Measurements from ENCODE around the gene SORCS2. TPM values are rescaled to one million over a fixed set of nuclear protein-coding genes. Genes with fewer than 3 reads are reported as not detected.

Gene SORCS2
- total RNA-seq, 1 donor from 2014 or later = 13.8 TPM

DNA sequence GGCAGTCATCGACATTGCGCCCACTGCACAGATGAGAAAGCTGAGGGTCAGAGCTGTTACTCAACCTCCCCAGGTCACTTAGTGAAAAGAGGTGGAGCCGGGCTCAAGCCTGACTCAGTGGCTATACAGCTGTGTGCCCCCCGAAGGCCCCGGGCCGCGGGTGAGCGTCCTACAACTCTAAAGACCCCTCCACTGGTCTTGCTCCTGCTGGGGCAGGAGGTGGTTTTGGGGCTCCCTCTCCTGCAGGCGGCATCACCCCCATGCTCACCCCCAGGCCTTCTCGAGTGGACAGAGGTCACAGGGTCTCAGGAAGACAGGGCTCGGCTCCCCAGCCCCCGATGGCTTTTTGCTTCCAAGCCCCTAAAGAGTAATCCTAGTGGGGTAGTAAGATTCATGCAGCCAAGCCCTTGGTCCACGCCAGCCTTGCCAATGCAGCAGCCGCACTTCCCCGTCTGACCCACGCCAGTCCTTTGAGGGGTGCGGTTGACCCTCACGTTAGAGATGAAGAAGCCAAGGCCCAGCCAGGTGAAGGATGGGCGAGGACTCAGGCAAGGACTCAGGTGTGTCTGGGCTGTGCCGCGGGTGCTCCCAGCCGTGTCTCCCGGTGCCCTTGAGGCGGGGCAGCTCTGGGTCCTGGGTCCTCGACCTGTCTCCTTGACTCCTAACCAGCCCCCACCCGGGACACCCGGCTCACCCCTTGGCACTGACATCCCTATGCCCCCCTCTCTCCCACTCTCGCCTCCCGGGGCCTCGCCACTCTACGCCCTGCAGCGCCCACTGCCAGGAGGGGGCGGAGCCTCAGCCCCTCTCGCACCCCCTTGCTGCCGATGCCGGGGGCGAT is 547.0 kb downstream of the SORCS2 start:
- H3K79me2 ChIP-seq (ENCODE audit: insufficient read depth, low read length) = no peaks in the 10 kb centered on the region
- H3K4me1 ChIP-seq (ENCODE audit: insufficient read depth, low read length) = no peaks in the 10 kb centered on the region
- no peaks in the 10 kb centered on the region for H3K27me3 ChIP-seq (ENCODE audit: insufficient read depth, low read length)
- Mint-ChIP-seq H3K36me3 (ENCODE audit: low read depth, unreplicated experiment) (peaks cover 12% of the 10 kb centered on the region), H3K4me1 (ENCODE audit: low read depth, unreplicated experiment) (no peaks in the 10 kb centered on the region), H3K27me3 (ENCODE audit: low read depth, unreplicated experiment) (peaks cover 37% of the 10 kb centered on the region), H3K27ac (ENCODE audit: unreplicated experiment) (no peak overlapping the region), H3K9me3 (ENCODE audit: unreplicated experiment) (peaks cover 2% of the 10 kb centered on the region), H3K4me3 (ENCODE audit: unreplicated experiment) (no peak overlapping the region)
- H3K4me2 ChIP-seq (ENCODE audit: low read length) = no peak overlapping the region
- H3K36me3 ChIP-seq (ENCODE audit: insufficient read depth, low read length) = no peaks in the 10 kb centered on the region
- no peak overlapping the region for H3K27ac ChIP-seq (ENCODE audit: low read depth, low read length)
- H3K9me3 ChIP-seq (ENCODE audit: insufficient read depth, low read depth, low read length) = no peaks in the 10 kb centered on the region
- DNase-seq (ENCODE audit: low read depth) = no peak
- H2AFZ ChIP-seq (ENCODE audit: low read depth, low read length) = no peak overlapping the region
- peaks cover 12% of the 10 kb centered on the region for H4K20me1 ChIP-seq (ENCODE audit: insufficient read depth, low read length)
- TF ChIP-seq EZH2 (IDR thresholded peaks at IDR 0.05; ENCODE audit: insufficient read depth, low read length) = no peak
- TF ChIP-seq, protein P1, sequence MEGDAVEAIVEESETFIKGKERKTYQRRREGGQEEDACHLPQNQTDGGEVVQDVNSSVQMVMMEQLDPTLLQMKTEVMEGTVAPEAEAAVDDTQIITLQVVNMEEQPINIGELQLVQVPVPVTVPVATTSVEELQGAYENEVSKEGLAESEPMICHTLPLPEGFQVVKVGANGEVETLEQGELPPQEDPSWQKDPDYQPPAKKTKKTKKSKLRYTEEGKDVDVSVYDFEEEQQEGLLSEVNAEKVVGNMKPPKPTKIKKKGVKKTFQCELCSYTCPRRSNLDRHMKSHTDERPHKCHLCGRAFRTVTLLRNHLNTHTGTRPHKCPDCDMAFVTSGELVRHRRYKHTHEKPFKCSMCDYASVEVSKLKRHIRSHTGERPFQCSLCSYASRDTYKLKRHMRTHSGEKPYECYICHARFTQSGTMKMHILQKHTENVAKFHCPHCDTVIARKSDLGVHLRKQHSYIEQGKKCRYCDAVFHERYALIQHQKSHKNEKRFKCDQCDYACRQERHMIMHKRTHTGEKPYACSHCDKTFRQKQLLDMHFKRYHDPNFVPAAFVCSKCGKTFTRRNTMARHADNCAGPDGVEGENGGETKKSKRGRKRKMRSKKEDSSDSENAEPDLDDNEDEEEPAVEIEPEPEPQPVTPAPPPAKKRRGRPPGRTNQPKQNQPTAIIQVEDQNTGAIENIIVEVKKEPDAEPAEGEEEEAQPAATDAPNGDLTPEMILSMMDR (IDR thresholded peaks at IDR 0.05; ENCODE audit: insufficient read depth, low read depth, low read length) = no peak
- no peak overlapping the region for H3K9ac ChIP-seq (ENCODE audit: low read length)
- no peak for FAIRE-seq
- H3K4me3 ChIP-seq (ENCODE audit: insufficient read depth, low read depth, low read length) = no peak overlapping the region

DNA sequence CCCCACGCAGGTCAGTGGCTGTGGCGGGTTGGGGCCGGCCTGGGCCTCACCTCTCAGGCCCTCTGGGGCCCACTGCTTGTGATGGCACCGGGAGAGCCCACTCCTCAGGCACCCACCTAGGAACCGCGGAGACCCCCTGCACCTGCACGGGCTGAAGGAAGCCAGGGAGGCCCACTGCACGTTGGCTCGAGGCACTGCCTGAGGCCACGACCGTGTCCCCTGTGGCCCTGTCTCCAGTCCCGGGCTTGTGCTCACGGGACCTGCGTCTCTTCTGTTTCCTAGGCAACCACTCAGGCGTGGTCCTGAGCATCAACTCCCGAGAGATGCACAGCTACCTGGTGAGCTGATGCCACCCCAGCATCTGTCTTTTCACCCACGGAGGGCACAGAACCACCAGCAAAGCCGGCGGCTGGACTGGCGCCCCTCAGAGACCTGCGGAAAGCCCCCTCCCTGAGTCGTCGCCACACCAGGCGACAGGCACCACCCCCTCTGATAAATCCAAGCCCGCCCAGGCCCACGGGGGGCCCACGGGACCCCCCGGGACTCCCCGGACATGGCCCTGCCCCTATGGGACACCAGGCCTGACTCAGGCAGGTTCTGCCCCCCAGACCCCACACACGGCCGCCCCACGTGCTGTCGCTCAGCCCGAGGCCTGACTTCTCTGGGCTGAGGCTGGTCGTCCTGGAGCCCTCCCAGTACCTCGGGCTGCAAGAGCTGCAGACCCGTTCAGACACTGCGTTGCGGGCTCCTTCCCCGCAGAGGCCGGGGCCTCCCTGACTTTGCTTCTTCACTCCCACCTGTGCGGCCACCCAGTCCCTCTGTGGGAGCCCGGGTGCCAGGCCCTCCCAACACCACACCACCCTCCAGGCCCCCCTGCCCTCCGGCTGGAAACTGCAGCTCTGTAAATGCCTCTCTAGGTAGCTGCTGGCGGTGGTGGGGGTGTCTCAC is 547.9 kb downstream of the SORCS2 start:
- DNase-seq (ENCODE audit: low read depth) = no peak
- H2AFZ ChIP-seq (ENCODE audit: low read depth, low read length) = no peak overlapping the region
- peaks cover 12% of the 10 kb centered on the region for H4K20me1 ChIP-seq (ENCODE audit: insufficient read depth, low read length)
- H3K4me2 ChIP-seq (ENCODE audit: low read length) = no peak overlapping the region
- no peaks in the 10 kb centered on the region for H3K36me3 ChIP-seq (ENCODE audit: insufficient read depth, low read length)
- H3K36me3 Mint-ChIP-seq (ENCODE audit: low read depth, unreplicated experiment) = peaks cover 12% of the 10 kb centered on the region
- H3K9me3 Mint-ChIP-seq (ENCODE audit: unreplicated experiment) = peaks cover 2% of the 10 kb centered on the region
- no peaks in the 10 kb centered on the region for H3K27me3 ChIP-seq (ENCODE audit: insufficient read depth, low read length)
- H3K27ac Mint-ChIP-seq (ENCODE audit: unreplicated experiment) = no peak overlapping the region
- H3K4me1 Mint-ChIP-seq (ENCODE audit: low read depth, unreplicated experiment) = no peaks in the 10 kb centered on the region
- H3K9ac ChIP-seq (ENCODE audit: low read length) = no peak overlapping the region
- H3K79me2 ChIP-seq (ENCODE audit: insufficient read depth, low read length) = no peaks in the 10 kb centered on the region
- peaks cover 37% of the 10 kb centered on the region for H3K27me3 Mint-ChIP-seq (ENCODE audit: low read depth, unreplicated experiment)
- H3K9me3 ChIP-seq (ENCODE audit: insufficient read depth, low read depth, low read length) = no peaks in the 10 kb centered on the region
- H3K27ac ChIP-seq (ENCODE audit: low read depth, low read length) = no peak overlapping the region
- TF ChIP-seq, protein P1 (IDR thresholded peaks at IDR 0.05; ENCODE audit: insufficient read depth, low read depth, low read length) = no peak
- TF ChIP-seq EZH2 (IDR thresholded peaks at IDR 0.05; ENCODE audit: insufficient read depth, low read length) = no peak
- FAIRE-seq = no peak
- H3K4me3 ChIP-seq (ENCODE audit: insufficient read depth, low read depth, low read length) = no peak overlapping the region
- H3K4me3 Mint-ChIP-seq (ENCODE audit: unreplicated experiment) = no peak overlapping the region
- no peaks in the 10 kb centered on the region for H3K4me1 ChIP-seq (ENCODE audit: insufficient read depth, low read length)

Measured in astrocyte (in vitro differentiated cells and primary cell).